Adrenal gland (tissue), 5 donors: ENCODE data around the gene RTRAF.

Experiments
- POLR2A ChIP-seq, 2 donors: fragments of 450-650 bp; IDR thresholded peaks; one replicate each; pipeline ENCODE4 v1.6.1; 2017; ENCODE audit warnings: antibody characterized with exemption in 2 of 2, mild to moderate bottlenecking in 2 of 2, moderate library complexity in 1 of 2
- TF ChIP-seq, protein P1 (sequence below), 6 experiments: fragments of 450-650 bp in 4 of 6; fragments of 200-600 bp in 2 of 6; sonication (generic) in 1 of 6; IDR thresholded peaks; 1 replicate in 5 of 6; 2 replicates in 1 of 6; pipeline versions ENCODE4 v1.5.1 to v1.8.0; 2016 to 2021; ENCODE audit warnings: antibody characterized with exemption in 6 of 6, mild to moderate bottlenecking in 2 of 6, moderate library complexity in 1 of 6
- donor health status: DM: no; HTN: no; CAD: no.

DNA sequence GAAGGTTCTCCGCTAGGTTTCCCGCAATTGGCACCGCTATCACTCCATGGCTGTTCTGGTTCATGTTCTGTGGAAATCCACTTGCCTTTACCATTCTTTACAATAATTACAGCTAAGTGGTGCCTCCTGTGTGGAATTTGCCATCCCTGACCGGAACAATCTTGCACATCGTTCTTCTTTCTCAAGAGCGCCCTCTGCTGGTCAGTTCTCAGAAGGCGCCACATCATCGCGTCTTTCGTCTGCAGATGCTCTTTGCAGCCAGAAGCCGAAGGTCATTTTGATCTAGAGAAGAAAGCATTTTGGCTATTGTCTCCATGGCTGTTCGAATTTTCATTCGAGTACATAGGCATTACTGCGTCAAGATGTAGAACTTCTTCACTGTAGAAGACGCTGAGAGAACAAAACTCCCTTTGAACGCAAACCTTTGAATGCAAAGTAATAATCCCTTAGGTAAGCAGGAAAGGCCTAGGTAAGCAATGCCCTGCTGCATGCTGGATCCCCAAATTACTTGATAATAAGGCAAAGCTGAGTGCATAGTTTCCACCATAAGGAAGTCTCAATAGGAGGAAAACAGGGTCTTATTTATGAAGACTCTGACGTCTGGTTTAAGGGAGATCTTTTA, 10.1 kb upstream of the RTRAF start:
- TF ChIP-seq, protein P1, sequence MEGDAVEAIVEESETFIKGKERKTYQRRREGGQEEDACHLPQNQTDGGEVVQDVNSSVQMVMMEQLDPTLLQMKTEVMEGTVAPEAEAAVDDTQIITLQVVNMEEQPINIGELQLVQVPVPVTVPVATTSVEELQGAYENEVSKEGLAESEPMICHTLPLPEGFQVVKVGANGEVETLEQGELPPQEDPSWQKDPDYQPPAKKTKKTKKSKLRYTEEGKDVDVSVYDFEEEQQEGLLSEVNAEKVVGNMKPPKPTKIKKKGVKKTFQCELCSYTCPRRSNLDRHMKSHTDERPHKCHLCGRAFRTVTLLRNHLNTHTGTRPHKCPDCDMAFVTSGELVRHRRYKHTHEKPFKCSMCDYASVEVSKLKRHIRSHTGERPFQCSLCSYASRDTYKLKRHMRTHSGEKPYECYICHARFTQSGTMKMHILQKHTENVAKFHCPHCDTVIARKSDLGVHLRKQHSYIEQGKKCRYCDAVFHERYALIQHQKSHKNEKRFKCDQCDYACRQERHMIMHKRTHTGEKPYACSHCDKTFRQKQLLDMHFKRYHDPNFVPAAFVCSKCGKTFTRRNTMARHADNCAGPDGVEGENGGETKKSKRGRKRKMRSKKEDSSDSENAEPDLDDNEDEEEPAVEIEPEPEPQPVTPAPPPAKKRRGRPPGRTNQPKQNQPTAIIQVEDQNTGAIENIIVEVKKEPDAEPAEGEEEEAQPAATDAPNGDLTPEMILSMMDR (IDR thresholded peaks at IDR 0.05), result peak; percentile 81 to 98 (median 88)
- TF ChIP-seq POLR2A (IDR thresholded peaks at IDR 0.05), result no peak
